PC-3 (cell line): ENCODE measurements around the gene SLC12A8.

Experiments used
- EZH2phosphoT487 ChIP-seq: fragments of 300-600 bp; sonication (generic); IDR thresholded peaks from 2 replicates; pipeline ENCODE4 v1.6.1; 2018; ENCODE audit warnings: mild to moderate bottlenecking, antibody characterized with exemption, low read length, borderline replicate concordance
- TF ChIP-seq, protein P1 (sequence below): fragments of 300-600 bp; sonication (generic); conservative IDR thresholded peaks from 2 replicates; pipeline ENCODE4 v1.5.1; 2017; ENCODE audit warnings: antibody characterized with exemption, low read depth, mild to moderate bottlenecking, low read length

GRCh38 chr3:125154110-125154509, 58.4 kb downstream of the SLC12A8 start:
- TF ChIP-seq, protein P1, sequence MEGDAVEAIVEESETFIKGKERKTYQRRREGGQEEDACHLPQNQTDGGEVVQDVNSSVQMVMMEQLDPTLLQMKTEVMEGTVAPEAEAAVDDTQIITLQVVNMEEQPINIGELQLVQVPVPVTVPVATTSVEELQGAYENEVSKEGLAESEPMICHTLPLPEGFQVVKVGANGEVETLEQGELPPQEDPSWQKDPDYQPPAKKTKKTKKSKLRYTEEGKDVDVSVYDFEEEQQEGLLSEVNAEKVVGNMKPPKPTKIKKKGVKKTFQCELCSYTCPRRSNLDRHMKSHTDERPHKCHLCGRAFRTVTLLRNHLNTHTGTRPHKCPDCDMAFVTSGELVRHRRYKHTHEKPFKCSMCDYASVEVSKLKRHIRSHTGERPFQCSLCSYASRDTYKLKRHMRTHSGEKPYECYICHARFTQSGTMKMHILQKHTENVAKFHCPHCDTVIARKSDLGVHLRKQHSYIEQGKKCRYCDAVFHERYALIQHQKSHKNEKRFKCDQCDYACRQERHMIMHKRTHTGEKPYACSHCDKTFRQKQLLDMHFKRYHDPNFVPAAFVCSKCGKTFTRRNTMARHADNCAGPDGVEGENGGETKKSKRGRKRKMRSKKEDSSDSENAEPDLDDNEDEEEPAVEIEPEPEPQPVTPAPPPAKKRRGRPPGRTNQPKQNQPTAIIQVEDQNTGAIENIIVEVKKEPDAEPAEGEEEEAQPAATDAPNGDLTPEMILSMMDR, result no peak
- no peak for TF ChIP-seq EZH2phosphoT487
